Fibroblast of mammary gland (primary cell): ENCODE measurements around the gene OR4N2.
"Not testable (repeated sequence)": the region's sequence is repeated elsewhere in the genome, so short reads cannot be mapped to it uniquely, and the experiment has no call there.

Source experiments
- DNase-seq: peaks from one replicate; pipeline ENCODE4 v3.0.0-alpha.2; 2010; ENCODE audit warnings: low read depth
- H3K4me3 ChIP-seq: 2 replicates; pipeline ENCODE4 v1.5.1; 2011; ENCODE audit warnings: low read depth, mild to moderate bottlenecking, low read length, moderate library complexity; ENCODE audit not compliant: control insufficient read depth
- TF ChIP-seq, protein P1 (sequence below): conservative IDR thresholded peaks from 2 replicates; pipeline ENCODE4 v1.5.1; 2011; ENCODE audit warnings: low read depth, low read length, inconsistent platforms; ENCODE audit not compliant: control insufficient read depth, insufficient read depth

OR4N2 gene

DNA sequence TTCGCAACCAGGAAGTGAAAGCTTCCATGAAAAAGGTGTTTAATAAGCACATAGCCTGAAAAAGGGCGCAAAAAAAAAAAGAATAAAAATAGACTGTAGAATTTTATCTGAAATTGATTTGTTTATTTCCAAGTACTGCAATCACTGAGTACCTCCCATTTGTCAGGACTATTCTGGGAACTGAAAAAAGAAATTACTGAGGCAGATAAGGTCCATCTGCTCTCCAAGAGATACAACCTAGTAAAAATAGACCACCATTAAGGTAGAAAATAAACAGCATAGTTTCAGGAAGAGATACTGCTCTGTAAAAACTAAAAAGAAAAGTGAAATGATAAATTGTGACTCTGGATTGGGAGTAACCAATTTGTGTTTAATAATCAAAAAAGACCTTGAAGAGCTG is 24.7 kb downstream of the OR4N2 start:
- no peak overlapping the region for H3K4me3 ChIP-seq
- TF ChIP-seq, protein P1, sequence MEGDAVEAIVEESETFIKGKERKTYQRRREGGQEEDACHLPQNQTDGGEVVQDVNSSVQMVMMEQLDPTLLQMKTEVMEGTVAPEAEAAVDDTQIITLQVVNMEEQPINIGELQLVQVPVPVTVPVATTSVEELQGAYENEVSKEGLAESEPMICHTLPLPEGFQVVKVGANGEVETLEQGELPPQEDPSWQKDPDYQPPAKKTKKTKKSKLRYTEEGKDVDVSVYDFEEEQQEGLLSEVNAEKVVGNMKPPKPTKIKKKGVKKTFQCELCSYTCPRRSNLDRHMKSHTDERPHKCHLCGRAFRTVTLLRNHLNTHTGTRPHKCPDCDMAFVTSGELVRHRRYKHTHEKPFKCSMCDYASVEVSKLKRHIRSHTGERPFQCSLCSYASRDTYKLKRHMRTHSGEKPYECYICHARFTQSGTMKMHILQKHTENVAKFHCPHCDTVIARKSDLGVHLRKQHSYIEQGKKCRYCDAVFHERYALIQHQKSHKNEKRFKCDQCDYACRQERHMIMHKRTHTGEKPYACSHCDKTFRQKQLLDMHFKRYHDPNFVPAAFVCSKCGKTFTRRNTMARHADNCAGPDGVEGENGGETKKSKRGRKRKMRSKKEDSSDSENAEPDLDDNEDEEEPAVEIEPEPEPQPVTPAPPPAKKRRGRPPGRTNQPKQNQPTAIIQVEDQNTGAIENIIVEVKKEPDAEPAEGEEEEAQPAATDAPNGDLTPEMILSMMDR: no peak
- DNase-seq: no peak

GRCh38 chr14:19834203-19834848 is 30.8 kb downstream of the OR4N2 start:
- not testable (repeated sequence) for DNase-seq

DNA sequence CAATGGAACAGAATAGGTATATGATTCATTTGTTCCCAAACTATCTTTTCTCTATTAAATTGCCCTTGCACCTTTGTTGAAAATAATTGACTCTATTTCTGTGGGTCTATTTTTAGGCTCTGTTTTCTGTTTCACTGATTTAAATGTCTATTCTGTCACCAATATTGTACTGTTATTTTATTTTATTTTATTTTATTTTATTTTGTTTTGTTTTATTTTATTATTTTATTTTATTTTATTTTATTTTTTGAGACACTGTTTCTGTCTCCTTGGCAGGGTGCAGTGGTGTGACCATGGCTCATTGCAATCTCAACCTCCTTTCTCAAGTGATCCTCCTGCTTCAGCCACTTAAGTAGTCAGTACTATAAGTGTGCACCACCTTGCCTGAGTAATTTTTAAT is 34.9 kb downstream of the OR4N2 start:
- DNase-seq: no peak
- H3K4me3 ChIP-seq: no peak overlapping the region
- TF ChIP-seq, protein P1: no peak

More at GRCh38 chr14:19834203-19834848, 30.8 kb downstream of the OR4N2 start:
- not testable (repeated sequence) for H3K4me3 ChIP-seq

- TF ChIP-seq, protein P1: no peak
- no peak overlapping the region for H3K4me3 ChIP-seq
- DNase-seq: peak; percentile 8
Observed at GRCh38 chr14:19851365-19851764, 47.8 kb downstream of the OR4N2 start.

GRCh38 chr14:19866061-19866669 is 62.6 kb downstream of the OR4N2 start:
- not testable (repeated sequence) for H3K4me3 ChIP-seq, DNase-seq

DNA sequence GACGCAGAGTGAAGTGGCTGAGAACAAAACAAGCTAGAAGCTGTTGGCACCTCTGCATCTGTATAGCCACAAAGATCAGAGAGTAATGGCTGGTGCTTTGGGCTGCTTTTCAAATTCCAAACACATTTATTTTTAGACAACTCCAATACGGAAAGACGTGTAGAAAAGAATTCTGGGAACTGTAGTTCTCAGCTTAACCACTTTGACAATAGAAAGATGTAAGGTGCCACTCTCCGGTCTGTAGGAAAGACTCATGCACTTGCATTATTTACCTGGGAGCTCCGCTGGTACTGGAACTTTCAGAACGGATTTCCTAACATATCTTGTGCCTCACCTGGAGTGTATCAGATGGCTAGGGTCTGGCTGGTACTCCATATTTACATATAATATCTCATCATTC is 69.6 kb downstream of the OR4N2 start:
- no peak overlapping the region for H3K4me3 ChIP-seq
- DNase-seq: no peak
- TF ChIP-seq, protein P1: no peak

- no peak within 1 kb of the TSS for H3K4me3 ChIP-seq
- TF ChIP-seq, protein P1: no peak
- no peak for DNase-seq
Observed at GRCh38 chr14:19874842-19875241, 71.3 kb downstream of the OR4N2 start, which contains the start of gene OR4K2. TSS of gene OR4K2 (plus strand) at chr14:19875142. CDS start at chr14:19876268, 1,126 bp downstream.
